Measurements from ENCODE around the gene MVD.
"Not testable (repeated sequence)": the region's sequence is repeated elsewhere in the genome, so short reads cannot be mapped to it uniquely, and the experiment has no call there.

MVD gene

GRCh38 chr16:88618182-88618955 is 44.5 kb downstream of the MVD start:
- in situ Hi-C loops (cut with MboI; ENCODE audit: low pct_unique_long_range_greater_than_20kb, low sequenced_read_pairs): no loop called here
- no peak for DNase-seq

DNA sequence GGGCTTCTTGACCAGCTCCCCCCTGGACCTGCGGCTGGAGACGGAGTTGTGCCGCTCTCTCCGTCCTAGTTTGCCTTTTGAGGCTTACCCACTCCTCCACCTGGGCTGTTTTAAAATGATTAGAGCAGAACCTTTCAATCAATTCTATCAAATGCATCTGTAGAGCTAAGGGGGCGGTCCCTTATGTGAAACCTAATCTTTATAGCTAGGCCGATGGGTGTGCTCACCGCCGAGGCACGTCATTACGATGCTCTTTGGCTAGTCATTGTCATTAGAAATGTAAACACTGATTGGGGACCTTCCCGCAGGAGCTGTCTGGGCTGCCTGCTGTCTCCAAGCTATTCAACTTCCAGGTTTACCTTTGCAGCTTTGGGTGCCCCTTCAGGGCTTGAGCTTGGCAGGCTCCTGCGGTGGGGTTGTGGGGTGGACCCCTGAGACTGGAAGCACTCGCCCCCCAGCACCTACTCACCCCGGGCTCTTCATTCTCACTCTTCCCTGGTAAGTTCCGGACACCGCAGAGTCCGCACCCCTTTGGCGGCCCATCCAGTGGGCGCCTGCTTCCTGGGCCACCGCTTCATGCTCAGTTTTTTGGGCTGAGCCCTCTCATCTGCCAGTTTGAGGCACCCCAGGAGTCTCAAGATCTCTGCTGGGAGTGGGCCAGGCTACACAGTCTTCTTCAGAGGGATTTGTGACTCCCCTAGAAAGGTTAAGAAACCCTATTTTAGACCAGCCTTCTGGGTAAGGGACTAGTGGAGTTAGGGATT is 45.4 kb downstream of the MVD start:
- DNase-seq: no peak
- in situ Hi-C loops (cut with MboI; ENCODE audit: low pct_unique_long_range_greater_than_20kb, low sequenced_read_pairs): no loop called here

DNA sequence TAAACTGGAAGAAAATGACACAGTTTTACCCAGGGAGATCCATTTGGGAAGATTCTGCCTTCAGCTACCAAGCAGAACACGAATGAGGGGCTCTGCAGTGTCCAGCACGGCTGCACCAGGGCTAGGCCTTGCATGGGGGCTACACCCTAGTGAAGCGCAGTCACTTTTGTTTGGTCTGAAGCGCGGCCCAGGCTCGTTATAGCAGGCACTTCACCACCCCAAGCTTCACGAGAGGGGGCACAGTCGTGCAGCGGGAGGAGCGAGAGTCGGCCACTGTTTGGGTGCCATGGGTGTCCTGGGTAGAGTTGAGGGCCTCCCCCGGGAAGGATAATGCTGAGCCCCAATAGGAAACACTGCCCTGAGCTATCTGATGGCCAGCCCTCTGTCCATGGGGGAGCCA is 46.2 kb downstream of the MVD start:
- in situ Hi-C loops (cut with MboI; ENCODE audit: low pct_unique_long_range_greater_than_20kb, low sequenced_read_pairs): no loop called here
- DNase-seq: no peak

- no peak for DNase-seq
- in situ Hi-C loops (cut with MboI; ENCODE audit: low pct_unique_long_range_greater_than_20kb, low sequenced_read_pairs): no loop called here
Measured at GRCh38 chr16:88616320-88616719, 46.6 kb downstream of the MVD start.

DNA sequence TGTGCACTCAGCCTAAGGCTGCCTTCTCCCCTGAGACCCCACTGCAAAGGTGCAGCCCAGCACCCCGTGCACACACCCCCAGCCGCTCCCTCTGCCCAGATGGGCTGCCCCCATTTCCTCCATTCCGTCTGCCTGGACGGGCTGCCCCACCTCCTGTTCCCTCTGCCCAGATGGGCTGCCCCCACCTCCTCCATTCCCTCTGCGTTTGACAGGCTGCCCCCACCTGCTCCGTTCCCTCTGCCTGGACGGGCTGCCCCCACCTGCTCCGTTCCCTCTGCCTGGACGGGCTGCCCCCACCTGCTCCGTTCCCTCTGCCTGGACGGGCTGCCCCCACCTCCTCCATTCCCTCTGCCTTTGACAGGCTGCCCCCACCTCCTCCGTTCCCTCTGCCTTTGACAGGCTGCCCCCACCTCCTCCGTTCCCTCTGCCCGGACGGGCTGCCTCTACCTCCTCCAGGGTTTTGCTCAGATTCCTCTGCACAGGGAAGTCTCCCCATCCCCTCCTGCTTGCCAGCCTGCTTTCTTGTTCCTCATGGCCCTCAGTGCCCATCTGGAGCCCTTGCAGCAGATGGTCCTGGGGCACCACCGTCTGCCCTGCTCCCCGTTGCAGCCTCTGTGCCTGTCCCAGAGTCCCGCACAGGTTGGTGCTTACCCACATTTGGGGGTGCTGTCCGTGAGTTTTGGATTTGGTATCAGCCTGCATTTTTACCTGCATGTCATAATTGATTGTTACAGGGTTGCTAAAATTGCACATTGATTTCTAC is 47.9 kb downstream of the MVD start:
- in situ Hi-C loops (cut with MboI; ENCODE audit: low pct_unique_long_range_greater_than_20kb, low sequenced_read_pairs): no loop called here
- DNase-seq: no peak

DNA sequence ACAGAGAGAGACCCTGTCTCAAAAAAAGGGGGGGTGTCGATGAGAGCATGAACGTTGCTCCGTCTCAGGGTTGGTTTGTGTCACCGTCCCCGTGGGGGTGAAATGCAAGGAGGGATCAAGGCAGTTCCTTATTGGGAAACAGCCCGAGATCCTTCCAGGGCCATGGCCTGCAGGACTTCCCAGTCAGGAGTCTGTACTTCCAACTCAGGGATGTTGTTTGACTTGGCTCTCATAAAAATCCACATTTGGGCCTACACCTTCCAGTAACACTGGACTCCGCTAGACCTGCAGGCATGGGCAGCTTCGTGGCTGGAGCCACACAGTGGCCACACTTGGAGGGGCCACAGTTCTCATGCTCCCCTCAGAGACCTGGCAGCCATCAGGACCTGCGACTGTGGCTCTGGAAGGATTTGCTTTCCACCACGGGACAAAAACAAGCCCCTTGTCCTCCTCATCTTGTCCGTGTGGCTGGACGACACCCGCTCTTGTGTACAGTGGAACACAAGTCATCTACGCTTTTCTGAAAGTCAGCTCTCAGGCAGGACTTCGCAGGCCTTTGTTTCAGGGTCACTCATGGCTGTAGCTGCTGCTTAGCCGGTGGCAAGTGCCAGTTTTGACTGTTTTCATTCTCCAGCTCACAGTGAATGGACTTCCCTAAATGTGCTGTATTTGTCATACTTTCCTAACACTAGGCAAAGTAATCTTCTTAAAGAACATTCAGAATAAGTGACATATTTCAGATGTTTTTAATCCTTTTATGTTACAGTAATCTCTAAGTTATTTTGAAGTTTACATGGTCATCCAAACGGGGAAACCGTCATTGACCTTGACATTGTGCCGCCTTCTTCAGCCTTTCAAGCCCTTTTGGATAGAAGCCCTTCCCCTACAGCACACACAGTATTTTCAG is 48.7 kb downstream of the MVD start:
- DNase-seq: no peak
- in situ Hi-C loops (cut with MboI; ENCODE audit: low pct_unique_long_range_greater_than_20kb, low sequenced_read_pairs): no loop called here

DNA sequence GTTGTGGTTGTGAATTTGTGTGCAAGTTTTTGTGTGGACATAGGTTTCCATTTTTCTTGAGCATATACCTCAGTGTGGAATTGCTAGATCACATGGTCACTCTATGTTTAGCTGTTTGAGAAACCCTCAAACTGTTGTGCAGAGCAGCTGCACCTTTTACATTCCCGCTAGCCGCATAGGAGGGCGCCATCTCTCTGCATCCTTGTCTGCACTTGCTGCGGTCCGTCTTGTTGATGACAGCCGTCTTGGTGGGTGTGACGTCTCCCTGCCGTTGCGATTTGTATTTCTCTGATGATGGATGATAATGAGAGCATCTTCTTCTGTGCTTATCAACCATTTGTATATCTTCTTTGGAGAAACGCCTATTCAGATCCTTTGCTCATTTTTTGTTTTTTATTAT is 49.6 kb downstream of the MVD start:
- in situ Hi-C loops (cut with MboI; ENCODE audit: low pct_unique_long_range_greater_than_20kb, low sequenced_read_pairs): no loop called here
- no peak for DNase-seq

DNA sequence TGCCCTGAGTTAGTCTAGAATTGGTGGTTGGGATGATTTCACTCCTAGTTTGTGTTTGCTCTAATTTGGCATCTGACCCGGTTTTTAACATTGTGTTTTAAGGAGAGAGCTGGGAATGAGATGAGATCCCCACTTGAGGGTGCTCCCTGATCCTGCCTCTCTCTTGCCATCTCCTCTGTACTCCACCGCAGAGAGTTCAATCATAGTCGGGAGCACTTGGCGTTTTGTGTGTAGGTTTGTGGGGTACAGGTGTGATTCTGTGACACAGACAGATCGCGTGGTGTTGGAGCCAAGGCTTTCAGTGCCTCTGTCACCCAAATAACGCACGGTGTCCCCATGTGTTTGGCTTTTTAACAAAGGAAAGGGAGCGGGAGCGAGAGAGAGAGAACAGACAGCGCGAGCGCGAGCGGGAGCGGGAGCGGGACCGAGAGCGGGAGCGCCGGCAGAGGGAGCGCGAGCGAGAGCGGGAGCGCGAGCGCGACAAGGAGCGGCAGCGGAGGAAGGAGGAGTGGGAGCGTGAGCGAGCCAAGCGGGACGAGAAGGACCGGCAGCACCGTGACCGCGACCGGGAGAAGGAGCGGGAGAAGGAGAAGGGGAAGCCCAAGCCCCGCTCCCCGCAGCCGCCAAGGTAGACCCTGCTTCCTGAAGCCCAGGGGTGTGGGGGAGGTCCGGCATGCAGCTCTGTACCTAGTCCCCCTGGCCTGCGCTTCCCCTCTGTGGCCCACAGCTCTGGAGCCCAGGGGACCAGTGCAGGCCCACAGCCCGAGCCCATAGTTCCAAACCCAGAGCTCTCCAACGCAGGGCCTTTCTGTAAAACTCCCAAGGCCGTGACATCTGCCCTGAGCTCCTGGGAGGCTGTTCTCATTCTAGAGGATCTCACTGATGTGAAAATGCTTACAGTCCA is 51.7 kb downstream of the MVD start:
- in situ Hi-C loops (cut with MboI; ENCODE audit: low pct_unique_long_range_greater_than_20kb, low sequenced_read_pairs): no loop called here
- no peak for DNase-seq

DNA sequence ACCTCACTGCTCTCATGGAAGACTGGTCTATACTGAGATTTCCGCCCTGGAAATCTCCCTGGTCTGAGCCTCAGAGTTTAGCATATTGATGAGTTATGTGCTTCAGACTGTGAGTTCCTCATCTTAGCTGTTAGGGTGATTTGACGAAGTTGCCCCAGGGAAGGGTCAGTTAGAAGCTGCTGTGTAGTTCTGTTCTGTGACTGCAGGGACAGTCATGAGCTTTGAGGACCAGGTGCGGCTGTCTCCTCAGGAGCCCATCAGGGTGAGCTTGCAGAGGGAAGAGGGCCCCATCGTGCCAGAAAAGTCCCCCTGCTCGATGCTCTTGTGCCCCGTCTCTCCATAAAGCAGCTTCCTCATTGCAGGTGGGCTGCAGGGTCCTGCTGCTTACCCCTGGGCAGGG is 52.8 kb downstream of the MVD start:
- in situ Hi-C loops (cut with MboI; ENCODE audit: low pct_unique_long_range_greater_than_20kb, low sequenced_read_pairs): no loop called here
- no peak for DNase-seq

DNA sequence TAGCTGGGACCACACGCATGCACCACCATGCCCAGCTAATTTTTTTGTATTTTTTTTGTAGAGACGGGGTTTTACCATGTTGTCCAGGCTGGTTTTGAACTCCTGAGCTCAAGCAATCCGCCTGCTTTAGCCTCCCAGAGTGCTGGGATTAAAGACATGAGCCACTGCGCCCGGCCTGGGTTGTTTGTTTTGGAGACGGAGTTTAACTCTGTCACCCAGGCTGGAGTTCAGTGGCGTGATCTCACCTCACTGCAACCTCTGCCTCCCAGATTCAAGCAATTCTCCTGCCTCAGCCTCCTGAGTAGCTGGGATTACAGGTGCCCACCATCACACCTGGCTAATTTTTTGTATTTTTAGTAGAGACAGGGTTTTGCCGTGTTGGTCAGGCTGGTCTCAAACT is 53.5 kb downstream of the MVD start:
- in situ Hi-C loops (cut with MboI; ENCODE audit: low pct_unique_long_range_greater_than_20kb, low sequenced_read_pairs): not testable (repeated sequence)

DNA sequence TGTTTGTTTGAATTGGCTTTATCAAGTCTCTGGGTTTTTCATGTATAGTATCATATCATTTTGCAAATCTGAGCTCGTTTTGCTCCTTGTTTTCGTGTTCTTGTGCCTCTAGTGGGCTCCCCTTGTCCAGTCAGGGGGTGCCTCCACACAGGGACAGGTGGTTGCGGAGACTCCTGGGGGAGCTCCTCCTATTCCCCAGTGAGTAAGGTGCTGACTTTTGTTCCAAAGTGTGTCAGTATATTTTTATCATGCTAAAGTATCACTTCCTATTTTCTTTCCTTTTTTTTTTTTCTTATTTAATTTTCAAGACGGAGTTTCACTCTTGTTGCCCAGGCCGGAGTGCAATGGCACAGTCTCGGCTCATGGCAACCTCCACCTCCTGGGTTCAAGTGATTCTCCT is 54.8 kb downstream of the MVD start:
- in situ Hi-C loops (cut with MboI; ENCODE audit: low pct_unique_long_range_greater_than_20kb, low sequenced_read_pairs): no loop called here
- no peak for DNase-seq

More for the DNA sequence above, 53.5 kb downstream of the MVD start:
- DNase-seq: not testable (repeated sequence)

DNA sequence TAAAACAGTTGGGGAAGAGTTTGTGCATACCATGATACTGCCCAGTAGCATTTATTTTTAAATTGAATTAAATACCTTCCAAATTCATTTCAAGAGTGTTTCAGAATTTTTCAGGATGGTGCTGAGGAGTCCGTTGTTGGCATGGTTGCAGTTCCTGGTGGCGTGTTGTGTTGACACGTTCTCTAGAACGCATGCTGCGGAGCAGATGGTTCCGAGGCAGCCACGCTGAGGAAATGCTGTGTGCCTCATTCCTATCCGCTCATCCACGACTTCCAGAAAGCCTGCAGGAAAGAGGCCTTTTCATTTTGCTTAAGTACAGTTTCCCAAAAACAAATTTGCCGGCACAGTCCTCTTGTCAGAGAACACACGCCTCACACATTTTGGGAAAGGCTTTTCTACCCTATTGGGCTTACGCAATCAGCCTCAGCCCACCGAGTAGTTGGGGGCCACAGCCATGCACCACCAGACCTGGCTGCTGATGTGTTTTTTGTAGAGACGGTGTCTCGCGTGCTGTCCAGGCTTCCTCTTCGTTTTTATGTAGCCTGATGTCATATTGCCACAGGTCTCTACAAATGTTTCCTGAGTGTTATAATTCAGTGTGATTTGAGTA is 56.6 kb downstream of the MVD start:
- in situ Hi-C loops (cut with MboI; ENCODE audit: low pct_unique_long_range_greater_than_20kb, low sequenced_read_pairs): no loop called here
- DNase-seq: no peak

DNA sequence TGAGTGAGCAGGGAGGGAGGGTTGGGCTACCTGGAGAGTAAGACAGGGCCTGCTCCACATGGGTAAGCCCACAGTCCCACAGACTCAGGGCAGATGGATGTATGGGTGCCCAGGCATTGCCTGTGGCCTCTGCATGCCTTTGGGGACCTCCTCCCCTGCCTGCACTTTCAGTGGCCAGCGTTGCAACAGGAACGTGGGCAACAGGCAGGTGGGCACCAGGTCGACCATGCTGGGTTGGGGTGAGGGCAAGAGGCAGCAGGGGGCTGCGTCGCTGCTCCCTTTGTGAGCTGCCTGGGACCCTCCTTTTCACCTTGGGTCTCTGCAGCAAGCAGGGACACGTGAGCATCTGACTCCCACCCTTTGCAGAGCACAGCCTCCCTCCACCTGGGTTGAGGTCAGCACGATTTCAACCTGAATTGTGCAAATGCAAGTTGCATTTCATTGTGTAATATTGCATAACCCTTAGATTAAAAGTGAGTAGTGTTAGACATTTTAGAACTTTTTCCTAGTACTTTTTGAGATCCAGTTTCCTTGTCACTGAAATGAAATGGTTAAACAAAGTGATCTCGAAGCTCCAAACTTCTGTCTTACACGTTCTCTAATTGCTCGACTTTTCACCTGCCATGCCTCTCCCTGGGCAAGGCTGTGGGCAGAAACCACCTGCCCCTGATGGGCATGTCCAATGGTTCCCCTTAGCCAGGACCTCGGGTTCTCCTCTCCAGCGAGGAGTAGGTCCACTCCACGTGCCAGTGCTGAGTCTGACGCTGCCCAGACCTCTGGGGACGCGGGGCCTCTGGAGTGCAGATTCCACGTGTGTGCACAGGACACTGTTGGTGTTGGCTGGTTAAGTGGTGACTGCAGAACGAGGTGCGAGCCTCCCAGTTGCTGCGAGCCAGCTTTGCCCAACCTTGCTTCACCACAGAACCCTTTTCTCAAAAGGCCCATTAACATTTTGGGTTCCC is 57.4 kb downstream of the MVD start:
- in situ Hi-C loops (cut with MboI; ENCODE audit: low pct_unique_long_range_greater_than_20kb, low sequenced_read_pairs): no loop called here
- DNase-seq: no peak

DNA sequence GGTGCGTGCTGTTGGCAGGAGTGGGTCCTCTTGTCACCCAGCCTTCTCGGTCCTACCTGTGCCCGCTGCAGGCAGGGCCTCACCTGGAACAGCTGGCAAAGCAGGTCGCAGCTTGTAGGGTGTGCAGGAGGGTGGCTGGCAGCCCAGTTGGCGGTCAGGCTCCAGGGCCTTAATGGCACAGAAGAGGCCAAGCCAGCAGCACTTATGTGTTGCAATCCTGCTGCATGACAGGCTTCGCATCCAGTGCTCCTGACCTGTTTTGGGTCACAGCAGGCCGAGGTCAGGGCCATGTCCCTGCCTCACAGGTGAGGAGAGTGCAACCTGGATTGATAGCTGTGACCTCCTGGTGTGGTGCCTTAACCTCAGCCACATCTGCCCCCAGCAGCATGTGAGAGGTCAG is 60.8 kb downstream of the MVD start:
- in situ Hi-C loops (cut with MboI; ENCODE audit: low pct_unique_long_range_greater_than_20kb, low sequenced_read_pairs): no loop called here
- DNase-seq: no peak
